Measurements from ENCODE around the gene DOK3. TPM values are rescaled to one million over a fixed set of nuclear protein-coding genes. Genes with fewer than 3 reads are reported as not detected.
A peak's percentile ranks its signal among the peaks of the same experiment; 100 is the strongest.

Gene DOK3
- total RNA-seq, 1 experiment from 2014 or later = 6.0 TPM

- BruUV-seq (replicated peaks) = no TSS peak
- H3K36me3 Mint-ChIP-seq (ENCODE audit: insufficient read depth, unreplicated experiment) = peaks cover 39% of the 10 kb centered on the region
- no peaks in the 10 kb centered on the region for H3K27me3 Mint-ChIP-seq (ENCODE audit: insufficient read depth, unreplicated experiment)
- POLR2A ChIA-PET = interaction anchor here (0.9 to 2.3 kb wide), 8 partner anchors 9 to 48 kb away, joined by 3 to 16 read pairs (median 8); partner anchors contain the start of genes B4GALT7, DDX41 and TMED9
- H3K27ac Mint-ChIP-seq (ENCODE audit: low read depth, unreplicated experiment) = peak overlapping the region; percentile 63
- no peaks in the 10 kb centered on the region for H3K9me3 Mint-ChIP-seq (ENCODE audit: unreplicated experiment)
- peaks cover 25% of the 10 kb centered on the region for H3K4me1 Mint-ChIP-seq (ENCODE audit: insufficient read depth, unreplicated experiment)
- intact Hi-C loops (cut with micrococcal nuclease) = loop anchor here (1.0 to 2.0 kb wide), 2 partner anchors 8 to 37 kb away; partner anchors contain the start of gene DDX41
- H3K4me3 Mint-ChIP-seq (ENCODE audit: unreplicated experiment) = peak overlapping the region; percentile 84
- peak; percentile 43 for DNase-seq (ENCODE audit: unreplicated experiment)
- CTCF ChIA-PET = no interaction called here
- no peak for TF ChIP-seq CTCF (IDR thresholded peaks at IDR 0.05; ENCODE audit: unreplicated experiment)
These were observed 44.2 kb upstream of the DOK3 start for GRCh38 chr5:177553671-177554429.

DNA sequence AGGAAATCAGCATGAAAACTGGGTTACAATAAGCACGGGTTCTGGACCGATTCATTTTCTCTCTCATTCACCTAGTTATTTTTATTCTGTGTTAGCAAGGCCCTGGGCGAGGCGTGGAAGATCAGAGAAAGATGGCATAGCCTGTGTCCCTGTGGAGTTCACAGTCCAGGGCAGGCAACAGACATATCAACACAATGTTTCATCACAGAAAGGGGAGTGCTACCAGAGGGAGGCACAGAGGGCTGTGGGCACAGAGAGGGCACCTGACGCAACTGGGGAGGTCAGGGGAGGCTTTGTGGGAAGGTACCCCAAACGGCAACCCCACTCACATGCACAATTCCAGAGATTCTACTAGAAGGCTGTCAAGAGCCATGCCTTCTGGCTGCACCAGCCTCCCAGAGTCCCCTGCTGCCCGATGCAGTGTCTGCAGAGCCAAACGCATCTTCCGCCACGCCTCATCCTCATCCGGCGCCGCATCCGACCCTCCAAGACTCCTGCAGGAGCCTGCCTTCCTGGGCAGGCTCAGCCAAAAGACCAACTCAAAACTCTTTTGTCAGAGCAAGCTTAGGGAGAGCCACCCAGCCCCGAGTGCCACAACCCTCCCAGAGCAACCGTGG, 43.3 kb upstream of the DOK3 start:
- peaks cover 34% of the 10 kb centered on the region for H3K4me1 Mint-ChIP-seq (ENCODE audit: insufficient read depth, unreplicated experiment)
- no peaks in the 10 kb centered on the region for H3K9me3 Mint-ChIP-seq (ENCODE audit: unreplicated experiment)
- peak overlapping the region; percentile 4 for H3K27ac Mint-ChIP-seq (ENCODE audit: low read depth, unreplicated experiment)
- no TSS peak for BruUV-seq (replicated peaks)
- POLR2A ChIA-PET = interaction anchor here (1.1 to 2.3 kb wide), 7 partner anchors 8 to 49 kb away, joined by 4 to 16 read pairs (median 8); partner anchors contain the start of genes B4GALT7, DDX41 and TMED9
- CTCF ChIA-PET = interaction anchor here (0.6 to 1.4 kb wide), 3 partner anchors 8 to 52 kb away, joined by 3 to 5 read pairs (median 3); no protein-coding TSS in a partner anchor
- TF ChIP-seq CTCF (IDR thresholded peaks at IDR 0.05; ENCODE audit: unreplicated experiment) = no peak
- peak overlapping the region; percentile 84 for H3K4me3 Mint-ChIP-seq (ENCODE audit: unreplicated experiment)
- H3K27me3 Mint-ChIP-seq (ENCODE audit: insufficient read depth, unreplicated experiment) = no peaks in the 10 kb centered on the region
- no peak for DNase-seq (ENCODE audit: unreplicated experiment)
- H3K36me3 Mint-ChIP-seq (ENCODE audit: insufficient read depth, unreplicated experiment) = peaks cover 39% of the 10 kb centered on the region
- intact Hi-C loops (cut with micrococcal nuclease) = no loop called here

- Mint-ChIP-seq H3K4me3 (ENCODE audit: unreplicated experiment) (no peak overlapping the region), H3K27ac (ENCODE audit: low read depth, unreplicated experiment) (peak overlapping the region; percentile 27), H3K36me3 (ENCODE audit: insufficient read depth, unreplicated experiment) (peaks cover 49% of the 10 kb centered on the region), H3K9me3 (ENCODE audit: unreplicated experiment) (no peaks in the 10 kb centered on the region), H3K27me3 (ENCODE audit: insufficient read depth, unreplicated experiment) (no peaks in the 10 kb centered on the region), H3K4me1 (ENCODE audit: insufficient read depth, unreplicated experiment) (peaks cover 57% of the 10 kb centered on the region)
- no peak for TF ChIP-seq CTCF (IDR thresholded peaks at IDR 0.05; ENCODE audit: unreplicated experiment)
- BruUV-seq (replicated peaks) = no TSS peak
- intact Hi-C loops (cut with micrococcal nuclease) = no loop called here
- POLR2A ChIA-PET = no interaction called here
- CTCF ChIA-PET = interaction anchor here (0.6 to 1.2 kb wide), 2 partner anchors 27 to 1017 kb away, joined by 3 read pairs; no protein-coding TSS in a partner anchor
- DNase-seq (ENCODE audit: unreplicated experiment) = no peak
These were observed 40.5 kb upstream of the DOK3 start for GRCh38 chr5:177550122-177550521.

DNA sequence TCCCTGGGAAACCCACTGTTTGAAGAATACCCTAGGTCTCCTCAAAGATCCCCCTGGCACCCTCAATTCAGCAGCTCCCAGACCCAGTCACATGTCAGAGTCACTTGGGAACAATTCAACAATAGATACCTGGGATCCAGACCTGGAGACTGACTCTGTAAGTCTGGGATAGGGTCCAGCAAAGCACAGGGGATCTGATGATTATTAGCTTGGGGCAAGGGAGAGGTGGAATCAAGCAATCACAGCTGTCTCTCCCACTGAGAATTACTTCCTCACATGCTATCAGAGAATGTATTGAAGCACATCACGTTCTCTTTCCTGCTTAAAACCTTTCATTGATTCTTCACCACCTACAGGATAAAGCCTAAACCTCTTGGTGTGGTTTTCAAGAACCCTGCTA, 38.9 kb upstream of the DOK3 start:
- ChIA-PET POLR2A (interaction anchor here (0.7 to 1.6 kb wide), 7 partner anchors 12 to 543 kb away, joined by 3 to 6 read pairs (median 4); partner anchors contain the start of gene DDX41), CTCF (interaction anchor here (0.6 to 1.7 kb wide), 5 partner anchors 10 to 582 kb away, joined by 3 to 4 read pairs (median 3); partner anchors contain the start of genes PDLIM7 and RMND5B)

More for the DNA sequence above, 38.9 kb upstream of the DOK3 start:
- H3K4me3 Mint-ChIP-seq (ENCODE audit: unreplicated experiment) = no peak overlapping the region
- H3K27me3 Mint-ChIP-seq (ENCODE audit: insufficient read depth, unreplicated experiment) = no peaks in the 10 kb centered on the region
- no peak for TF ChIP-seq CTCF (IDR thresholded peaks at IDR 0.05; ENCODE audit: unreplicated experiment)
- intact Hi-C loops (cut with micrococcal nuclease) = loop anchor here (5.0 kb wide), 1 partner anchor 44 kb away; the partner anchor contains the start of gene TMED9
- DNase-seq (ENCODE audit: unreplicated experiment) = no peak
- H3K27ac Mint-ChIP-seq (ENCODE audit: low read depth, unreplicated experiment) = peak overlapping the region; percentile 49
- no peaks in the 10 kb centered on the region for H3K9me3 Mint-ChIP-seq (ENCODE audit: unreplicated experiment)
- H3K4me1 Mint-ChIP-seq (ENCODE audit: insufficient read depth, unreplicated experiment) = peaks cover 60% of the 10 kb centered on the region
- peaks cover 54% of the 10 kb centered on the region for H3K36me3 Mint-ChIP-seq (ENCODE audit: insufficient read depth, unreplicated experiment)
- BruUV-seq (replicated peaks) = no TSS peak

Data from MCF 10A (cell line).